ENCODE results near the gene ANKRD62.

- TF ChIP-seq CTCF (conservative IDR thresholded peaks at IDR 0.05; ENCODE audit: low read length) (no peak), EZH2phosphoT487 (IDR thresholded peaks at IDR 0.05; ENCODE audit: borderline replicate concordance) (no peak)
These were observed 20.5 kb downstream of the ANKRD62 start for GRCh38 chr18:12113999-12114646.
